Measurements from ENCODE around the gene MEF2C. TPM values are rescaled to one million over a fixed set of nuclear protein-coding genes. Genes with fewer than 3 reads are reported as not detected.

Gene MEF2C
- total RNA-seq, 2 donors from 2014 or later = 0.77 TPM; not detected in 1

DNA sequence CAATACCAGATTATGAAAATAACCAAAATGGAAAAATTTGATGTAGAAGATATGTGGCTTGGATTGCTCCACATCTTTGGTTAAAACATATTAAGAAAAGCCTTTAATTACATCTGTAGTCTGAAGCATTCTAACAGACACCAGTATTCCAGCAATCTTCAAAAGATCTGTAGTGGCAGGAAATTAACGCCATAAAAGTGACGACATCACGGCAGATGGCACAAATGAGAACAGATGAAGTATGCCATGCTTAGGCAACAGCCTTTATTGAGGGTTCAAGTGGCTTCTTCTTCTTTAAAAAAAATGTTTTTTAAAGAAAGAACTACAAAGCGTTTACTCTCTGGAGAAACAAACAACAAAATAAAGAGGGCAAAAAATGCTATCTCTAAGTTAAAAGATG, 164.2 kb downstream of the MEF2C start:
- Mint-ChIP-seq H3K27me3 (peaks cover 50% of the 10 kb centered on the region), H3K9me3 (no peaks in the 10 kb centered on the region), H3K27ac (no peak overlapping the region), H3K4me1 (no peaks in the 10 kb centered on the region), H3K36me3 (ENCODE audit: low read depth) (no peaks in the 10 kb centered on the region), H3K4me3 (no peak overlapping the region)
- no peak for ATAC-seq (replicated peaks)

DNA sequence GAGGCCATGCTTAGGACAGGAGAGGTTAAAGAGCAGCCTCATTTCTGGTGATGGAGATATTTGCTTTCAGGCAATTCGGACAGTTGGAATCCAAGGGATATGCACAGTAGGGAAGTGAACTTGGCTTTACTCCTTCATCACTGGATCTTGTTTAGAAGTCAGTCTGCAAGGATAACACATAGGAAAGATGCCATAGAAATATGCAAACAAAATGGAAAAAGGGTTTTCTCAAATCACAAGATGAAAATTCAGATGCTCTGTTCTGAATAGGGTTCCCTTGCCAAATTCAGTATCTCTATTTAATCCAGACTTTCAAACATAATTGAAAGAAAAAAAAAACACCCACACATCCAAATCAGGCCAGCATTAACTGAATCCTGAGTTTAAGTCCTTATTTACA, 166.9 kb downstream of the MEF2C start:
- H3K27ac Mint-ChIP-seq = no peak overlapping the region
- no peak overlapping the region for H3K4me3 Mint-ChIP-seq
- ATAC-seq (replicated peaks) = no peak
- no peaks in the 10 kb centered on the region for H3K36me3 Mint-ChIP-seq (ENCODE audit: low read depth)
- peaks cover 36% of the 10 kb centered on the region for H3K27me3 Mint-ChIP-seq
- no peaks in the 10 kb centered on the region for H3K4me1 Mint-ChIP-seq
- no peaks in the 10 kb centered on the region for H3K9me3 Mint-ChIP-seq

DNA sequence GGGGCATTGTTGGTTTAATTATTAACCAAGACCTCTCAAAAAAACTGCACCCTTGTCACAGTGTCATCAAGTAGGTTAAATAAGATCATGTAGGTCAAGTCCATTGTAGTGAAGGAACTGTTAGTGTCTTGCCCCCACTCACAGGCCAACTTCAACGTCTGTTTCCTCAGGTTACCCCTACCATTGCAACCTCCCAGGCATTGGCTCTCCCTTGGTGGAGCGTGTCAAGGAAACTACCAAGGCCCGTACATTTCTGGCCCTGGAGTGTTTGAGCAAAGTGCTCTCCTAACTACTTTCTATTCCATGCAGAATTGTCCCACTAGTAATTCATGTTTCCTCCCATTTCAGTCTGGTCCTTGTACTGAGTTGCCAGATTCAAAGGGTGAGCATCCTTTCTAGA, 167.5 kb downstream of the MEF2C start:
- H3K4me3 Mint-ChIP-seq = no peak overlapping the region
- H3K27me3 Mint-ChIP-seq = peaks cover 36% of the 10 kb centered on the region
- H3K36me3 Mint-ChIP-seq (ENCODE audit: low read depth) = no peaks in the 10 kb centered on the region
- H3K27ac Mint-ChIP-seq = no peak overlapping the region
- H3K9me3 Mint-ChIP-seq = no peaks in the 10 kb centered on the region
- no peak for ATAC-seq (replicated peaks)
- no peaks in the 10 kb centered on the region for H3K4me1 Mint-ChIP-seq

DNA sequence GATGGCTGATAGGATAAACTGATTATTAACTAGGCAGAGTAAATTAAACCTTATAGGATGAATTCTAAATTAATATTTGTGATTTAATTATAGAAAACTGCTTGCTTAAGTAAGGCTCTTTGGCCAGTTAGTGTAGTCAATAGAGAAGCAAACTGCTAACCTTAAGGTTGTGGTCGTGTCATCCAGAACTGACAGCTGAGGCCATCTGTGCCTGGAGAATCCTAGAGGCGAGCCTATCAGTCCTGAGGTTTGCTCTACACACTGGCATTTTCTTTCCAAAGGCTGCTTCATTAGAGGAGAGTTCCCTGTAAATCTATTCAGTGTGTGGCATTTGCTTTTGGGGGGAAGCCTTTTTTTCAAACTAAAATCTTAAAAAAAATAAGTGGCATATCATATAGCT, 169.2 kb downstream of the MEF2C start:
- Mint-ChIP-seq H3K27ac (no peak overlapping the region), H3K4me3 (no peak overlapping the region), H3K4me1 (no peaks in the 10 kb centered on the region), H3K27me3 (peaks cover 28% of the 10 kb centered on the region), H3K36me3 (ENCODE audit: low read depth) (no peaks in the 10 kb centered on the region), H3K9me3 (no peaks in the 10 kb centered on the region)
- ATAC-seq (replicated peaks) = no peak

DNA sequence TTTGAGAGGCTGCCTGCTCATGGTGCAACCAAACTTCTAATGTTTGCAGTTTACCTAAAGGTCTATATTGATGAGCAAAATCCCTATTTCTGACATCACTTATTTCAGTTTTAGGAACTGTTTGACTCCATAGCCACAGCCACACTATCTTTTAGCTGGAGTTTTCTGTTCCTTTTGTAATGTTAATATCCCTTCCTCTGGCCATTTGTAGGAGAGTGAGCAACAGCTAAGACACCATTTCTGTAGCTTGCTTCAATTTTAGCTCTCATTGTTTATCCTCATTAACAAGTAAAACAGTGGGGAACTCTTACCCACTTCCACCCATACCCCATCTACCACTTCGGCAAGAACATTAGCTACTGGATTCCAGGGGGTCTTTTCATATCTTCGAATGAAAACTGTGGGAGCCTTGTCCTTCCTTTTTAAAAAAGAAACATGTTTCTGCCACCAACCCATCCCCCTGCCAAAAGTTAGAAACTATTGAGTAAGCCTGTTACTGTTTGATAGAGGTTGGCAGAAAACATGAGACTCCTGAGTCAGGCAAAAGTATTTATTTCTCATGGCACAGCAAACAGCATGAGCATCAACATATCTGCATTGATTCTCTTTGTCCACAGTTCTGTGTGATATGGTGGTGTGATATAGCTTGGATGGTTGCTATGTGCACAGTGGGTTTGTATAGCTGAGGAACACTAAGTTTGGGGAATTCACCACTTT, 174.1 kb downstream of the MEF2C start:
- H3K27me3 Mint-ChIP-seq = peaks cover 20% of the 10 kb centered on the region
- H3K9me3 Mint-ChIP-seq = no peaks in the 10 kb centered on the region
- H3K27ac Mint-ChIP-seq = no peak overlapping the region
- no peaks in the 10 kb centered on the region for H3K4me1 Mint-ChIP-seq
- no peaks in the 10 kb centered on the region for H3K36me3 Mint-ChIP-seq (ENCODE audit: low read depth)
- H3K4me3 Mint-ChIP-seq = no peak overlapping the region
- ATAC-seq (replicated peaks) = no peak

DNA sequence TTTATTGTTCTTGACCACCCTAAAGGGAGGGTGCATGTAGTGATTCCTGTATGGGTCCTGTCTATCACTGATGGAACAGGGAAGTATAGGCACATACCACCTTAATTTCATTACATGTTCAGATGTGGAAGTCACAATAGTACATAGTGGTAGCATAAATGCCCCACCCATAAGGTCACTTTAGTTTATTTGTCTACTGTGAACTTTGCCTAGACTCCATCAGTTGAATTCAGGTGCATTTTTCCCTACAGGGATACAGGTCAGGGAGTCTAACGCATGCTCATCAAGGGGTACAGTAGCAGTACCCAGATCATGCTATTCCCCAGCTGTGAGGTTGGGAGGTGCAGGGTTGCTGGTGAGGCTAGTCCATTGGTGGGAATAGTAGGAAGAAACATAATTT, 175.0 kb downstream of the MEF2C start:
- ATAC-seq (replicated peaks) = no peak
- H3K9me3 Mint-ChIP-seq = no peaks in the 10 kb centered on the region
- H3K27me3 Mint-ChIP-seq = peaks cover 20% of the 10 kb centered on the region
- no peak overlapping the region for H3K4me3 Mint-ChIP-seq
- H3K27ac Mint-ChIP-seq = no peak overlapping the region
- H3K4me1 Mint-ChIP-seq = no peaks in the 10 kb centered on the region
- no peaks in the 10 kb centered on the region for H3K36me3 Mint-ChIP-seq (ENCODE audit: low read depth)

GRCh38 chr5:88707216-88707965, 175.6 kb downstream of the MEF2C start:
- no peak overlapping the region for H3K27ac Mint-ChIP-seq
- no peaks in the 10 kb centered on the region for H3K4me1 Mint-ChIP-seq
- no peaks in the 10 kb centered on the region for H3K9me3 Mint-ChIP-seq
- no peak overlapping the region for H3K4me3 Mint-ChIP-seq
- H3K36me3 Mint-ChIP-seq (ENCODE audit: low read depth) = no peaks in the 10 kb centered on the region
- H3K27me3 Mint-ChIP-seq = peaks cover 17% of the 10 kb centered on the region
- ATAC-seq (replicated peaks) = no peak

DNA sequence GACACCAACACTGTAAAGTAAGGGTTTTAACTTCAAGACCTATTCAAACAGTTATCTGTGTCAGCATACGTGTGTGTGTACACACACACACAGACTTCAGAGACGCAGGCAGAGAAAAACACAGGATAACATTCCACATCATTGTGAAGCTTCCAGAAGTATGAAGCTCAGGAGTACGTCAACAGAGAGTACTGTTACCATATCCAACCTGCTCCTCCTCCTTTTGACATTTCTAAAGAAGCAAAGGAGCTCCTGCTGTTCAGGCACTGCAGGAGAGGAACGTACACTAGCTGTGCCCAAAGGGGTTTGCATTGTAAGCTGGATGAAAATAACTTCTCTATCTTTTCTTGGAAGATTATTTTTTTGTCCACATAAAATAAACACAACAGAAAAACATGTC, 180.7 kb downstream of the MEF2C start:
- no peaks in the 10 kb centered on the region for H3K4me1 Mint-ChIP-seq
- ATAC-seq (replicated peaks) = no peak
- H3K4me3 Mint-ChIP-seq = no peak overlapping the region
- H3K9me3 Mint-ChIP-seq = no peaks in the 10 kb centered on the region
- H3K27me3 Mint-ChIP-seq = peaks cover 33% of the 10 kb centered on the region
- H3K36me3 Mint-ChIP-seq (ENCODE audit: low read depth) = no peaks in the 10 kb centered on the region
- no peak overlapping the region for H3K27ac Mint-ChIP-seq

GRCh38 chr5:88700121-88700520, 182.9 kb downstream of the MEF2C start:
- Mint-ChIP-seq H3K9me3 (no peaks in the 10 kb centered on the region), H3K4me1 (no peaks in the 10 kb centered on the region), H3K36me3 (ENCODE audit: low read depth) (no peaks in the 10 kb centered on the region), H3K27ac (no peak overlapping the region), H3K27me3 (peaks cover 48% of the 10 kb centered on the region), H3K4me3 (no peak overlapping the region)
- ATAC-seq (replicated peaks) = no peak

- no peaks in the 10 kb centered on the region for H3K9me3 Mint-ChIP-seq
- no peak overlapping the region for H3K4me3 Mint-ChIP-seq
- no peak for ATAC-seq (replicated peaks)
- H3K27ac Mint-ChIP-seq = no peak overlapping the region
- peaks cover 55% of the 10 kb centered on the region for H3K27me3 Mint-ChIP-seq
- H3K4me1 Mint-ChIP-seq = no peaks in the 10 kb centered on the region
- no peaks in the 10 kb centered on the region for H3K36me3 Mint-ChIP-seq (ENCODE audit: low read depth)
Measured at GRCh38 chr5:88698290-88698689, 184.7 kb downstream of the MEF2C start.

DNA sequence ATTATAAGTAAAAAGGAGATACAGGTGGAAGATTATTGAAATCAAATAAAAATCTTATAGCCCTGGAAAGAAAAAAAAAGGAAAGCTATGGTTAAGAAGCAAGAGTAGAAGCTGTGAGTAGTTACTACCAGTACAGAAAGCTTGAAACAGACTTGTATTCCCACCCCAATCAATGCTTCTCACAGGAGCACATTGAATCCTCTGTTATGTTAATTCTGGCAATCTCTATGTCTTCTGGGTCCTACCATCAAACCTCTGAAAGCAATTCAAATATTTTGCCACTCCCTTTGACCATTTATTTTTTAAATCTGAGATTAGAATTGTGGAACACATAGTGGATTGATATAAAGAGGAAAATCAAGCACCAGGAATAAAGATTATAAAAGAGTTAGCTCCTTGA, 186.5 kb downstream of the MEF2C start:
- Mint-ChIP-seq H3K4me3 (no peak overlapping the region), H3K9me3 (no peaks in the 10 kb centered on the region), H3K27ac (no peak overlapping the region), H3K4me1 (no peaks in the 10 kb centered on the region), H3K27me3 (peaks cover 66% of the 10 kb centered on the region), H3K36me3 (ENCODE audit: low read depth) (no peaks in the 10 kb centered on the region)
- ATAC-seq (replicated peaks) = no peak

GRCh38 chr5:88695931-88696330, 187.1 kb downstream of the MEF2C start:
- H3K4me3 Mint-ChIP-seq = no peak overlapping the region
- H3K27ac Mint-ChIP-seq = no peak overlapping the region
- peaks cover 4% of the 10 kb centered on the region for H3K4me1 Mint-ChIP-seq
- H3K9me3 Mint-ChIP-seq = no peaks in the 10 kb centered on the region
- peaks cover 72% of the 10 kb centered on the region for H3K27me3 Mint-ChIP-seq
- H3K36me3 Mint-ChIP-seq (ENCODE audit: low read depth) = peaks cover 4% of the 10 kb centered on the region
- ATAC-seq (replicated peaks) = no peak

GRCh38 chr5:88695232-88695631, 187.8 kb downstream of the MEF2C start:
- Mint-ChIP-seq H3K4me1 (peaks cover 7% of the 10 kb centered on the region), H3K27ac (no peak overlapping the region), H3K27me3 (peaks cover 76% of the 10 kb centered on the region), H3K9me3 (no peaks in the 10 kb centered on the region), H3K36me3 (ENCODE audit: low read depth) (peaks cover 7% of the 10 kb centered on the region), H3K4me3 (no peak overlapping the region)
- no peak for ATAC-seq (replicated peaks)

- Mint-ChIP-seq H3K4me3 (no peak overlapping the region), H3K27ac (no peak overlapping the region), H3K27me3 (peaks cover 72% of the 10 kb centered on the region), H3K36me3 (ENCODE audit: low read depth) (peaks cover 7% of the 10 kb centered on the region), H3K9me3 (no peaks in the 10 kb centered on the region), H3K4me1 (peaks cover 7% of the 10 kb centered on the region)
- no peak for ATAC-seq (replicated peaks)
Measured at GRCh38 chr5:88694023-88694679, 188.8 kb downstream of the MEF2C start.

Data from activated T-helper 17 cell treated with anti-CD3 and anti-CD28 coated beads, Interleukin-2, amount 50 U/mL, for 72 hours (primary cell).